NCI-H2107 (cell line): ENCODE results near the gene ANKRD35.

Source experiments
- DNase-seq: peaks from one replicate; lab custom pipeline; 2025; lab: John Stamatoyannopoulos, UW

The ANKRD35 gene

DNA sequence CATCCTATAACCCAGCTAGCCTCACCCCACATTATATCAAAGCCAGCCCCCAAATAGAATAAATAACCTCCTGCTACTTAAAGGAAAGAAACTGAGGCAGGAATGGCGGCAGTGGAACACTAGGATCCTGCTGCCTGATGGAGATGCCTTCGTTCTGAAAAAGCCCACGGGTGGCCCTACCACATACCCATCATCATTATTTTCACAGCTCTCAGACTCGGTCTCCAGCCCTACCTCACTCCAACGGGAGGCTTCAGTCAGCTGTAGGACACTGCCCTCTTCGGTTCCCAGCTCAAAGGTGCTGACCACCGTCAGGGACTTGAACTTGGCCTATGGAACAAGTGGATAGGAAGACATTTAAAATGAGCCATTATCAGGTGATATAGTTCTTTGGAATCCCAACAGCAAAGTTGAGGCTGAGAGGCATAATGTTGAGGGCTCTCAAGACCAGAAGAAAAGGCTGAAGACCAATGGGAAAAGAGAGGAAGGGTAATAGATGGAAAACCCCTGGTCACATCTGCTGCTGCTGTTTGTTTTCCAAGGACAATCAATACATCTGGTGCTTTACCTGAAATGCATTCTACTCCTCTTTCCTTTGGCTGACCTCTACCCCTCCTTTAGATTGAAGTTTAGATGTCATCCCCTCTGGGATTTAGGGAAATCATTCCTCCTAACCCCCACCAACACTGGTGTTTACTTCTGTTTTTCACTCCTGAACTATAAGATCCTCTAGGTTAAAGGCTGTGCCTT lies 7.8 kb upstream of the ANKRD35 start:
- DNase-seq = no peak

DNA sequence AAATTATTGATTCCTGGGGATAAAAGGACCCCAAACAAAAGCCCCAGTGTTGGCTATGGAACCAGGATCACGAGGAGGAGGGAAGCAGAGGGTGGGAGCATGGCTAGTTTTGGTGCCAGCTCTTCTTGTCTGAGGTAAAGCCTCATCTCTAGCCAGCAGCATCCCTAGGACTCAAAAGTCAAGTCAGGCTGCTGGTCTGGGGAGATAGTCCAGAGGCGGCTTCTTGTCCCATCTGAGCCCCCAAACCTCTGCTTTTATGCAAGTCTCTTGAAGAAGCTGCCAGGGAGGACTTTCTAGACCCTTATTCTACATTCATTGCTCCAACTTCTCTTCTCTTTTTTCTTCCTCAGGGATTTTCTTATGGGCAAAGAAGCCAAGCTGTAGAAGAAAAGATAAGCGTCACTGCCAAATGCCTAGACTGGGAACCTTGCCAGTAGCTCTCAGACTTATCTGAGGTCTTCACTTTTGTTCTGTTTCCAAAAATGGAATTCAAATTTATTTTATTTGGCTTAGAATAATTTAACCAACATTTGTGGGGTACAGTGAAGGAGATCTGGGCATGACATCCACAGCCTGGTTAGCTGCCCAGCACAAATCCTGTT lies 6.9 kb upstream of the ANKRD35 start:
- no peak for DNase-seq

DNA sequence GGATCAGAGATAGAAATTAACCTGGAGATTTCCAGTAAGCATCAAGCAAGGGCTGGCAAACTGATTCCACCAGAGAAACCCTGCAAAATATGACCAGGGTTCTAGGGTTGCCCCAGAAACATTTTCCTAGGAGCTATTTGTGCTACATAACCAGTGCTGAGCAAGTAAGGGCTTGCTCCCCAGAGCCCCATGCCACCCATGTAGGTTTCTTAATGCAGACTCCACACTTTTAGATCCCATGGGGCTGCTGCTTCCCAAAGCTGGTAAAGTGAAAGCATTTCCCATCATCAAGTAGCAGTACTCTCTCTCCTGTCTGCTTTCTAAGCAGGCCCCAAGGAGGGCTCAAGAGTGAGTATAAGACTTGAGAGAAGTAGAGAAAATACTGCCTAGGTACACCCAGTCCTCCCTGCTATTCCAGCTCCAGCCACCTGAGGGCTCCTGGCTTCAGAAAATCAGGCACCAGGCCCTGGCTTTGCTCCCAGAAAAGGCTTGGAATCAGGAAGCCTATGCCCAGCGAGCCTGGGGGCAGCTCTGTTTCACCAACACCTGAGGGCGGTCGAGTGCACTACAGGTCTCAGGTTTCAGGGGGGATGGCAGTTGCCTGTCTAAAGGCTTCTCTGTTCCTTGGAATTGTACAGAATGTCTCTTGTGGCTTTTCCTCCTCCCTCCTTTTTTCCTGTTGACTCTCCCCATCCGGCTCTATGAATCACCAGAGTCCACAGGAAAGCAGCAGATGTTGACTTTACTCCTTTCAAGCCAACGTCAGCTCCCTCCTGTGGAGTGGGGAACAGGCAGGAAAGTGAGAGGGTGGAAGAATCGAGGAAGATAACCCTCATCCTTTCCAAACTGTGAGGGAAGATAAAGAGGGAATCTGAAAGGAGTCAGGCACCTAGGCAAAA lies 6.2 kb upstream of the ANKRD35 start:
- DNase-seq = peak; percentile 99

DNA sequence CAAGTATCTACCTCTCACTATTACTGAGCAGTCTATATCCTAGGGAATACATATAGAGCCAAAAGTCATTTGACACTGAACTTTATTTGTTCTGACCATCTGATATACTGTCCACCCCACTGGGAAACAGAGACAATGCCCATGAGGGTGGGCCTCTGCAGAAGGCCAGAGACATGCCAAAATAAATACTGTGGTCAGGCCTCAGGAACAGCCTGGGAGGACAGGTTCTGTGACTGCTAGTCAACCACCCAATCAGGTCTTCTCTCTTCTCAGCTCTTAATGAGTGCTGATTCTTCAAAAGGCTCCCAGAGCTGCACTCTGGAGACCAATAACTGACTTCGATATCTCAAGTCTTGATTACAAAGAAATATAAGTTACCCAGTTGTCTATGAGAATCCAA lies 5.5 kb upstream of the ANKRD35 start:
- no peak for DNase-seq

DNA sequence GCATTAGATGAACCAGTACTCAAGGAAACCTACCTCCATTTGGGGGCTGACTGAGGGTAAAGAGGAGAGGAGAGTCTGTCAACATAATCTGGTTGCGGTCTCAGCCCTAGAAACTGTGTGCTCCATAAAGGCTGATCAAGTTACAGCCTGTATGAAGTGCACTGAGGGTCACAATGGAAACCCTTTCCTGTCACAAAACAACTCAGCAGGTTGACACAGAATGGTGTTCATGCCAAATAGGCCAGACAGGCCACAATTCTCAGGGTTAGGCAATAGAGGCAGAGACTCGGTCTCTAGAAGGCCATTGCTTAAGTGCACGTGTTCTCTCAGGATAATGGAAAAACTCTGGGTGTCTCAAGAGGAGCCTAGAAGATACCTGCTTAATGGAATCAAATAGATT lies 4.1 kb upstream of the ANKRD35 start:
- peak; percentile 81 for DNase-seq

DNA sequence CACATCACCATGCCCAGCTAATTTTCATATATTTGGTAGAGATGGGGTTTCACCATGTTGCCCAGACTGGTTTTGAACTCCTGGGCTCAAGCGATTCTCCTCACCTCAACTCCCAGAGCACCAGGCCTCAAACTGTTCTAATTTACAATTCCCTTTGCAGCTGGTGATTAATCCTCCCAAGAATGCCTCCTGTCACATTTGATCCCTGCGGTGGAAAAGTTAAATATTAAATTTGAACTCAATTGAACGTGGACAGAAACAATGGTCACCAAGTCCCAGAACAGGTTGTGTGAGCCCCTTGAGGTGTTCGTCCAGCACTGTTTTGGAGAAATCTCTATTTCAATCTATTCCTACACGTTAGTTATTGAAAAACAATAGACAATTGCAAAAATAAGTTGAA lies 2.0 kb upstream of the ANKRD35 start:
- DNase-seq = no peak

DNA sequence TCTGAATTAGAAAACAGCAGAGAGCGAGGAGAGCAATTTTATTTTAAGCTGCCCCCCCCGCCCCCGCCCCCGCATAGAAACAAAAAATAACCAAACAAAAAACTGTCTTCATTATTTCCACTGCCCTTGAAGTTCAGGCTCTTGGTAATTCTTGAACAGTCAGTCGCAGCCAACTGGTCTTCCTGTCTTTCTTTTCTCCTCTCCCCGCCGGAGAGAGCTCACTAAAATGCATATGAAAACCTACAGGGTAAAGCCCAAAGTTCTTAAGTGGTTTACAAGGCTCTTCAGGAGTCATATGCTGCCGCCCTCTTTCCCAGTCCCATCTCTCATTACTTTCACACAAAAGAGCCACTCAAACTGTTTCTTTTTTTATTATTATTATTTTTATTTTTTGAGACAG lies 1.1 kb upstream of the ANKRD35 start:
- no peak for DNase-seq

DNA sequence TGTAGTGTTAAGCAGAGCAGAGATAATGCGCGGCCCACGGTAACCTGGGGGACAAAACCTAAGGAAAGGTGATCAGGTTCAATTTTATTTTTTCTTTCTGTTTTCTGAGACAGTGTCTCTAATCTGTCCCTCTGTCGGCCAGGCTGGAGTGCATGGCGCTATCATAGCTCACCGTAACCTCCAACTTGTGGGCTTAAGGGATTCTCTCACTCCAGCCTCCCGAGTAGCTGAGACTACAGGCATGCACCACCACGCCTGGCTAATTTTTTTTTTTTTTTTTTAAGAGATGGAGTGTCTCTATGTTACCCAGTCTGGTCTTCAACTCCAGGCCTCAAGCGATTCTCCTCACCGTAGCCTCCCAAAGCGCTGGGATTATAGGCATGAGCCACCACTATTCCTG lies 724 bp upstream of the ANKRD35 start:
- no peak for DNase-seq

DNA sequence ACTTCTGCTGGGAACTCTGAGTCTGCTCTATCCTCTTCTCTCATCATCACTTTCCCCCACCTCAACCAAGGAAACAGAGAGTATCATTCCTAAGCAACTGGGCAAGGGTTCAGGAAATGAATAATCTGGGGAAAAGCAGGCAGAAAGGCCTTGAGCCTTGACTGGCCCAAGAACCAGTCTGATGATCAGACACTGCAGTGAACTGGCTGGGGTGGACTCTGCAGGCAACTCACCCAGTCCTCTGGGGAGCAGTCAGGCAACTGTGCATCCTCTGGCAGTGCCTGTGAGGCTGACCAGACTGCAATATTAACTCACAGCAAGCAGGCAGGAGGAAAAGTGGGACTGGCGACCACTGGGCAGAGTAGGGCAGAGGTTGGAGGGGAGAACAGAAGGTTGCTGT lies 991 bp downstream of the ANKRD35 start:
- DNase-seq = no peak

DNA sequence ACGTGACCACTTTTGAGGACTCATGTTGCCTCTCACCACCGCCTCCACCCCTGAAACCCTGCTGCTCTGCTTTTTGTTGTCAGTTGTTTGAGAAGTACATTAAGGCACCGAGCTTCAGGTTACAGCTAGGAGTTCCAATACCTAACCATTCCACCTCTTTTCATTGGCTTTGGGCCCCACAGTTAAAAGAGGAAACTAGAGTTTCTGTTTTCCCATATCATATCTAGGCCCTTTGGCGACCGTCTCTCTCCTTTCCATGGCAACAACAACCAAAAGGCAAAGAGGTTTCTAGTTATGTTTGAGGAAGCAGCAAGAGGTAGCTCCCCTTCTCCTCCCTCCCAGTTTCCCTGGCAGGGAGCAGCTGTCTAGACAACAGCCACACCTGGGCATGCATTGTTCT lies 5.9 kb downstream of the ANKRD35 start:
- DNase-seq = peak; percentile 99

DNA sequence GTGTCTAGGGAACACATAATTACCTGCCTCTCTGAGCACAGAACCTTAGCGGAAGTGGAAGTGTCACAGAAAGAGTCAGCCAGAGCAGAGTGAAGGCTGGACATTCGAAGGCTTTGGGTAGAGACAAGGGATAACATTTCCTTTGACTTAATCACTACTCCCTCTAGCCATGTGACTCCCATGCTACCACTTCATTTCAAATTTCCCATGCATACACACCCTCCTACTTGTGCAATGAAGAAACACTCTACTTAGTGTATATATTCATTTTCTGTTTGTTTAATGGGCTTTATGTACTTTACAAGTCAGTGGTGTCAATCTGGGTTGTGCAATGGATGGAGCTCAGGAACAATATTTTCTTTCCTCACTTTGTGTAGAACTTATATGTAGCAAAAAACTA lies 6.9 kb downstream of the ANKRD35 start:
- no peak for DNase-seq

DNA sequence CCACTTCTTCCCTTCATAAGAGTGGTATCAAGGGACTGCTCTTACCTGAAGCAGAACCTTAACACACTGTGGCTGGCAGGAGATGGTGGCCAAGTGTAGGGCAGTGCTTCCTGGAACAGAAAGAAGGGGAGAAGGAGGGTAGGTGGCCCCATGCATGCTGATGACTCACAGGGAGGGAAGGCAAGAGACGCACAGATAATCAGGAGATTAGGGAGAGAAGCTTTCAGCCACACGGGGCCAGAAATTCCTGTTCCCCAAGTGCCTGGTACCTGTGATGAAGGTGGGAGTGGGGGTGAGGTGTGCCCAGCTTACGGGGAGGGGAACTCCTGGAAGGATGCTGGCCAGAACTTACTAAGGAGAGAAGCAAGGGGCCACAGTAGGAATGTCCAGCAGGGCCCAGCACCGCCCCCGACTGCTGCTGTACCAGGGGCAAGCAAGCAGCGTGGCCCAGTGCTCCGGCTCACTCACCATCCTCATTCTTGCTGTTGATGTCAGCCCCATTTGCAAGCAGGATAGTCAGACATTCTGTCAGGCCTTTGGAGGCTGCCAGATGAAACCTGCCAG lies 7.7 kb downstream of the ANKRD35 start:
- DNase-seq = no peak

DNA sequence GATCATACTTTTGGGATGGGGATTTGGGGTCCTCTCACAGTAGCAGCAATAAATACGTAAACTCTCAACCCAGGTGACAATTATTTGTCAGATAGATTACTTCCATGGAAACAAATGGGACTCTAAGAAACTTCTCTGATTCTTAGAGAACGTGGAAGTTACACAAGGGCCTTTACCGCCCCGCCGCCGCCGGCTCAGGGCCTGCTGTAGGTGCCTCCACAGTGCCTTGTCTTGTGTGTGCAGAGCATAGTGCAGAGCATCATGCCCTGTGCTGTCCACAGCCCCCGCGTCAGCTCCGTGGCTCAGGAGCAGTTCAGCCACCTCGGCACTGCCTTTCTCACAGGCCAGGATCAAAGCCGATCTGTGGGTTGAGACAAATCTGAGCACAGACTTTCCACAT lies 11.0 kb downstream of the ANKRD35 start:
- DNase-seq = no peak

DNA sequence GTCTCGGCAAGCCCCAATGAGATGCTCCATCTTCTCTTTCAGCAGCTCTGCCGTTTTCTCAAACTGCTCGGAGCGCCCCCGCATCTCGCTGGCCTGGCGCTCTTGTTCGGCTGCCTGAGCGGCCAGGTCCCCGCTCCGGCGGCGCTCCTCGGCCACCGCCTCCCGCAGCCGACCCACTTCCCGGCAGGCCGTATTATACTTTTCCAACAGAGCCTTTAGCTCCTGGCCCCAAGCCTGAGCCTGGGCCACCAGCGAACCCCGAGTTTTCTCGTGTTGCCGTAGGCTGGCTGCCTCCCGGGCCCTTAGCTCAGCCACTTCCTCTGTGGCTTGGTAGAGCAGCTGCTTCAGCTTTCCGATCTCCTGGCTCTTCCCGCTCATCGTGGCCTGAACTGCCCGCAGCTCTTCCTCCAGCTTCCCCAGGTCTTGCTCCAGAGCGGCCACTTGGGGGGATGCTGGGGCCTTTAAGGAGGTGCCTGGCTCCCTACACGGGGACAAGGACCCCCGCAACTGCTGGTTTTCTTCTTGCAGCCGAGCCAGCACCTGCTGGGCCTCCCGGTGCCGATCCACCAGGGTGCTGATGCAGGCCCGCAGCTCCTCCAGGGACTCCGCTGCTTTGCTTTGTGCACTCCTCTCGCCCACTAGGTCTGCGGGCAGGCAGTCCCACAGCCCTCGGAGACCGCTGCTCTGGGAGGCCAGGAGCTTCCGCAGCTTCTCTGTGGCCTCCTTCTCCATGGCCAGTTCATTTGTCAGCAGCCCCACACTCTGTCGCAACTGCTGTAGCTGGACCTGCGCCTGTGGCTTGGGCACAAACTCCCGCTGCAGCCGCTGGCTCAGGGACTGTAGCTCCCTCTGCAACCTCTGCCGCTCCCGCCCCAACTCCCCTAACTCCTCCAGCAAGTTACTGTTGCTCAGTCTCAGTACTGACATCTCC lies 13.4 kb downstream of the ANKRD35 start:
- no peak for DNase-seq

DNA sequence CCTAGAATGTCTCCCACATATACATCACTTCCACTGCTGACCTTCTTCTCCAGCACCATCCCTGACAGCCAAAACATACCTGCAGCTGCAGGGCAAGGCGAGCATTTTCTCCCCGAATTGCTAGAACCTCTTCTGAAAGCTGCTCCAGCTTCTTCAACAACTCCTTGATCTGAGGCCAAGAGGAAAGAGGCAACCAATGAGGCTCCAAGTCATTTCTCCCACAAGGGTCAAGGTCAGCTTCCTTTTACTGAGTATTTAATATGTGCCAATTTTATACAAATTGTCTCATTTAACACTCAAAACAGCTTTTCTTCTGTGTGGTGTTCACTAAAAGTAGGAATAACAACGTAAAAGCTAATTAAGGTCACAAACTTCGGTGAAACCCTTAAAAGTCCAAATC lies 17.4 kb downstream of the ANKRD35 start:
- no peak for DNase-seq

DNA sequence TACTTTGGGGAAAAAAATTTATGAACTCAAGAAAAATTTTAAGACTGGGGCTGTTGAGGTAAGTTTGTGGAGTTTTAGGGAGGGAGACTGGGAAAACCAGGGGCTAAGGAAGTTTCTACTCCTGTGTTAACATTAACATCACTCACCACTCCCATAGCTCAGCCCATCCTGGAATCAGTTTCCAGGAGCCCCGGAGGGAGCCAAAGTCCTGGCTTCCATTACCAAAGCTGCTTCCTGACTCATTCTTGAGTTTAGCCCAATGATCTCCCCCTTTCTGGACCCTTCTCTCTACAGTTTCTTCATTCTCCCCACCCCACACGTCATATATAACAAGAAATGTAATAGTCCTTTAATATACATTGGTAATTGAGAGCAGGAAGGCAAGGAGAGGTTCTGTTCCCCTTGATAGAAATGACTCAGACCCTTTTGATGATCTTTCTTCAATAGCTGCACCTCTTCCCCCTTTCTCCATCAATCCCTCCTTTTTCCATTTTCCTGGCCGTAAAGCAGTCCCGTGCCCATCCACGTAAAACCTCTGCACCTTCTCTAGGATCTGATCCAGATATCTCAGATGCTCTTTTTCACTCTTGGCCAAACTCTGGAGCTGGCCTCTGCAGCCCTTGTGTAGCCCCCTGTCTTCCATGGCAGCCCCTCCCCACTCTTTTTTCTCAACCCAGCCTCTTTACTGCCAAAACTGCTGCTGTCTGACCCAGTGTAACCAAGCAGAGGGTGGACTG lies 22.2 kb downstream of the ANKRD35 start:
- DNase-seq = no peak

DNA sequence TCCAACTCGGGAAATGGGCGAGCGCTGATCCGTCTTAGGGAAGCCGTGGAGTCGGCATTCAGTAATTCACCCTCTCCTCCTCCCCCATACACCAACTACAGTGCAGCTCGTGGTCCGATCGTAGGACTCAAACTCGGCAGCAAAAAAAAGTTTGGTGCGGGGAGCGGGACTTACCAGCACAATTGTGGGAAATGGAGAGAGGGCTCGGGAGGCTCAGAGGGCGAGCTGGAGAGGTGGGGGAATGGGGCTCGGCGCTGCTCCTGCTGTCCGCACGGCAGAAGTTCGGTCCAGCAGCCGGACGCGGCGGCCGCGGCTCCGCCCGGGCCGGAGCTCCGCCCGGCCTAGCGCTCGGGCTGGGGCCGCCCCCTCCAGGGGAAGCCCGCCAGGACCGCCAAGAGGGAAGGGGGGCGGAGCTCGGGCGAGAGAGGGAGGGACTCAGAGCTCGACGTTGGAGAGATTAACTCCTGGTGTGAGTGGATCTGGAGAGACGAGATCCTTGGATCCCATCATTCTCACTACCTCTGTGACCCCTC lies 26.1 kb downstream of the ANKRD35 start:
- peak; percentile 54 for DNase-seq

DNA sequence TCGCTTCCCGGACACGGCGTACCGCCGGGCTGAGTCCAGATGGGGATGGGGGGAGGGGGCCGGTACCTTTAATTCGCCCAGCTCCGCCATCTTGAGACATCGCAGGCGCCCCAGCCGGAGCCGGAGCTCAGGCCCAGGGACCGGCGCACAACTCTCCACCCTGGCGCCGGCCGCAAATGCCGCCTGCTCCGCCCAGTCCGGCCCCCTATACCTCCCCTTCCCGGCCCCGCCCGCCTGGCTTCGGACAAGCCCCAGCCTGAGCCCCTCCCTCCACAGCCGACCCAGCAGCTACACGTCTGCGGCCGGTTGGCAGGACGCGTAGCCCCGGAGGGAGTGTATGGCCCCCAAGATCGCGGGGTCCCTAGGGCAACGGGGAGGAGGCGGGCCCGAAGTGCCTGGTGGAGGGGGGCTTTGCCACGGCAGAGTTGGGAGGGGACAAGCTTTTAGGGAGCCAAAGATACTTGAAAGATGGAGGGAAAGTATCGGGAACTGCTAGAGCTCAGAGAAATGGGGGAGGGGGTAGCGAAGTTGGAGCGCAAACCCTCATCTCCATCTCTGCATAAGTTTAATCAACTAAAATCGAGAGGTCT lies 26.7 kb downstream of the ANKRD35 start, which contains the start of gene PIAS3:
PIAS3 (minus strand) TSS at position 181 of the 590 bp plus-strand sequence; CDS start at position 90, 91 bp downstream.
- peak; percentile 73 for DNase-seq

DNA sequence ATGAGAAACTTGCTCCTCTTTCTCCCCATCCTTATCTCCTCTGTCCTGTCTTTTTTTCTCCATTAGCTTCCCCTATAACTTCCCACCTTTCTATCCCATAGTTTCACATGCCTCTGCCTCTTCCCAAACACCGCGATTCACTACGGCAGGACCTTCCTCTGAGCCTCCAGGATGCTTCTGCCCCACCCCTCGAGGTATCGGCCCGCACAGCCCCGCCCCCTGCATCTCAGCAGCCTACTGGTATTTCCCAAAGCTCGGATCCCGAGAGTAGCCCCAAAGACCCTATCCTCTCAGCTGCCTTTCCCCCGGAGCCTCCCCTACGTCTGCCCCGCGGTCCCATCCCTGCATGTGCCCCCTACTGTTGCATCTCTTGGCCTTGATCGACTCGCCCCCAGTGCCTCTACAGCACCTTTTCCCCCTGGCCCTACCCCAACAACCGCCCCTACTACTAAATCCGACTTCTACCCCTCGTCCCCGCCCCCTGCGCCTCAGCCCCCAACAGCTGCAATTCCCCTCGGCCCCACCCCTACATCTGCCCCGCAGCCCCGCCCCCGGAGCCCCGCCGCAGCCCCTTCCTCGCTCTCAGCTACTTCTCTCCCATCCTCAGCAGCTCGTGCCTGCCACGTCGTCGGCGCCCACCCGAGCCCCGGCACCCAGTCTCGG lies 27.3 kb downstream of the ANKRD35 start:
- DNase-seq = no peak
